GM18867 (cell line): ENCODE measurements around the gene PSMB11.
"Not testable (repeated sequence)": the region's sequence is repeated elsewhere in the genome, so short reads cannot be mapped to it uniquely, and the experiment has no call there.

Source experiments
- ATAC-seq: cut with Tn5 transposase; IDR thresholded peaks from one replicate; pipeline ENCODE4 v1.9.1; 2021; ENCODE audit warnings: mild to moderate bottlenecking, moderate library complexity; ENCODE audit not compliant: unreplicated experiment

PSMB11 gene

DNA sequence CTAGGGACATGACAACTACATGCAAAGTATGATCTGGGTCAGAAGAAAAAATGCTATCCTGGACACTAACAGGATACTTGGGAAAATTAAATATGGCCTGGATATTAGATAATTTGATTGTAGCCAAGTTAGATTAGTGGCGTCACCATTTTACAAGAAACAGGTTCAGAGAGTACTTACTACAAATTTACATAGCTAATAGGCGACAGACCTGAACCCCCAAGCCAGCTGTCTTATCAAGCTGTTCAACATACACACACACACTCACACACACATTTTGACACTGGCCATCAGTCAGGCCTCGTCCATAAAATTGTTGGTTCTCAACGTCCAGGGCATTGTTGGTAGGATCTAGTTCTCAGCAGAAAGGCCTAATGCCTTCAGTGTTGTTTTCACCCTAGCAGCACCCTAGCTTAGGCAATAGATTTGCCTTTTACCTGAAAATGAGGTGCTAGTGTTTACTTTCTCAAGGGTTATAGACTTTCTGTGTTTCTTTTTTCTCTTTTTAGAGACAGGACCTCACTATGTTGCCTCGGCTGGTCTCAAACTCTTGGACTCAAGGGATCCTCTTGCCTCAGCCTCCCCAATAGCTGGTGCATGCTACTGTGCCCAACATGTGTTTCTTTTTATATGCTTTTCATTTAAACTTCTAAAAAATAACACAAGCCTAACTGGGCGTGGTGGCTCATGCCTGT, 28.8 kb upstream of the PSMB11 start:
- no peak for ATAC-seq

DNA sequence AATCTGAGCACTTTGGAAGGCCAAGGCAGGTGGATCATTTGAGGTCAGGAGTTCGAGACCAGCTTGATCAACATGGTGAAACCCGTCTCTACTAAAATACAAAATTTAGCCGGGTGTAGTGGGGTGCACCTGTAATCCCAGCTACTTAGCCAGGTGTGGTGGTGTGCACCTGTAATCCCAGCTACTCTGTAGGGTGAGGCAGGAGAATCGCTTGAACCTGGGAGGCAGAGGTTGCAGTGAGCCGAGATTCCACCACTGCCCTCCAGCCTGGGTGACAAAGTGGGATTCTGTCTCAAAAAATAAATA, 28.3 kb upstream of the PSMB11 start:
- ATAC-seq, result not testable (repeated sequence)

DNA sequence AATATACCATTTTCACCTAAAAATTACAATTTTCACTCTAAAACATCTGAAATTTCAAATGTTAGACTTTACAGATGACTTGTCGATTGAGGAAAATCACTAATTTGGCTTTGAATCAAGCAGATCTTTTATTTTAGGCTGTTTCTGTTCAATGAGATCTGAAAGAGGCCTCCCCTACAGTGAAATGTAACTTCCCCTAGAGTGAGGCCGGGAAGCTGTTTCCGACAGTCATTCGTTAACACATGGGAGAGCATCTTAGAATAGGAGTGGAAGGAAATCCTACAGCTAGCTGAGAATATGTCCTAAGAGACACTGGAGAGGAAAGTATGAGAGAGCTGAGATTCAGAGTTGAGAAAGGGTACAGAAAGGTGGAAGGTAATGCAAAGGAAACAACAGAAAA, 26.4 kb upstream of the PSMB11 start:
- no peak for ATAC-seq

DNA sequence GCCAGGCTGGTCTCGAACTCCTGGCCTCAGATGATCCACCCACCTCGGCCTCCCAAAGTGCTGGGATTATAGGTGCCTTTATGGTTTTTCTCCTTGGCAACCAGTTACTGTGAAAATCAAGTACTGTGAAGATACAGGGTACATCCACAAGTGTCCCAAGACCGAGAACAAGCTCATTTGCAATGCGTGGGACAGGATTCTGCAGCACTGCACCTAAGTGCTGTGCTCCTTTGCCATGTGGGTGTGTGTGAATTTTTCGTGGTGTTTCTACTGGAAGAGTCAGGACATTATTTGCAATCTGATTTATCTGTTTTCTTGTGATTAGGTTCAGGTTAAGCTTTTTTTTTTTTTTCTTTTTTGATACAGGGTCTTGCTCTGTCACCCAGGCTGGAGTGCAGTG, 24.9 kb upstream of the PSMB11 start:
- no peak for ATAC-seq

DNA sequence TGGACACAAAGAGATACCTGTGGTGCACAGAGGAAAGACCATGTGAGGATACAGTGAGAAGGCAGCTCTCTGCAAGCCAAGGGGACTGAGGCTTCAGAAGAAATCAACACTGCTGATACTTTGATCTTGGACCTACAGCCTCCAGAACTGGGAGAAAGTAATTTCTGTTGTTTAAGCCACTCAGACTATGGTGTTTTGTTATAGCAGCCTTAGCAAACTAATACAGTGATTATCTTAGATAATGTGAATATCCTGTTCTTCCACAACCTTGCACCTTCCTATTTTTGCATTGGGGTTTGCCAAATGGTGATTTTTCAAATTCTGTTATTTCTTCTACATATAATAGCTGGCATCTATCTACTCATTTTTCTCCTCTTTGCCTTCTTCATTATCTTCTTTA, 23.9 kb upstream of the PSMB11 start:
- no peak for ATAC-seq

DNA sequence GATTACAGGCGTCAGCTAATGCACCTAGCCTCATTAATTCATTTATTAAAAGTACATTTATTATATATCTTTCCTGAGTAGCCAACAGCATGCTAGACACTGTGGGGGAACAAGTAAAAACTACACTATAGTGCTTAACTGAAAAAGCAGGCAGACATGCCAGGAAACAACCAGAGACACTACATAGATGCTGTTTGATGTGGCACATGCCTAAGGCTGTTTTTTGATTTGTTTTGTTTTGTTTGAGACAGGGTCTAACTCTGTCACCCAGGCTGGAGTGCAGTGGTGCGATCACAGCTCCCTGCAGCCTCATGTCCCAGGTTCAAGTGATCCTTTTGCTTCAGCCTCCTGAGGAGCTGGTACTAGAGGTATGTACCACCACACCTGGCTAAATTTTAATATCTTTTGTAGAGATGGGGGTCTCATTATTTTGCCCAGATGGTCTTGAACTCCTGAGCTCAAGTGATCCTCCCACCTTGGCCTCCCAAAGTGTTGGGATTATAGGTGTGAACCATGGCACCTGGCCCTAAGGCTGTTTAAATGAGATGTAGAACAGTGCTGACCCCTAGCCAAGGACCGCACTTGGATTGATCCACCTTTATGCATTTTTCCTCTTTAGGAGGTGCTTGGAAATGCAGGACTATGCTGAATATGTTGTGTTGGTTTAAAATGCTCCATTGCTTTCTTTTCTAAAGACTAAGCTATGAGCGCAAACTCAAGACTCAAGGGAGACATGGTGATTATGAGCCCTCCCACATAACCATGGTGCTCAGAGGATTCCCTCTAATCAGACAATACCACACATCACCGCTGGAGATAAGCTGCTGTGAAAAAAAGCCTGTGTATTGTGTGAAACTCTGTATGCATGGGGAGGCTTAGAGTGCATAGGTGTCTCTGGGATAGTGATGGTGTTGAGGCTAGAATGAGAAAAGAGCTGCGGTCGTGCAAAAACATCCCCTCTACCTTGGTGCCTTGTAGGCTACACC, 21.6 kb upstream of the PSMB11 start:
- ATAC-seq, result no peak

DNA sequence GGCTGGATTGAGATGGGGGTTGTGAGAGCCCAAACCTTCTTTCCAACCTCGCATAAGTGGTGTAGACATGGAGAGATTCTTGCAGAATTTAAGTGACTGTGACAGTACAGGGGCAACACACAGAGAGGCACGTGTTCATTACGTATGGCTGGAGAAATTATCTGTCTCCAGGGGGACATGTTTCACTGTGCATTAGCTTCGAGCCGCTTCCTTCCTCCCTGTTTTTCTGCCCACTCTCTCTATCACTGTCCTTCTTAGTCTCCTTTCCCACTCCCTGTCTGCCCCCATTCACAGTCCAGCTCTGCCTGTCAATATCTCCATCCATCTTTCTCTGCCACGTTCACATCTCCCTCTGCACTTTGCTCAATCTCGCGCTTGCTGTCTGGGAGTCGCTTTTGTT, 20.6 kb upstream of the PSMB11 start:
- ATAC-seq, result no peak

DNA sequence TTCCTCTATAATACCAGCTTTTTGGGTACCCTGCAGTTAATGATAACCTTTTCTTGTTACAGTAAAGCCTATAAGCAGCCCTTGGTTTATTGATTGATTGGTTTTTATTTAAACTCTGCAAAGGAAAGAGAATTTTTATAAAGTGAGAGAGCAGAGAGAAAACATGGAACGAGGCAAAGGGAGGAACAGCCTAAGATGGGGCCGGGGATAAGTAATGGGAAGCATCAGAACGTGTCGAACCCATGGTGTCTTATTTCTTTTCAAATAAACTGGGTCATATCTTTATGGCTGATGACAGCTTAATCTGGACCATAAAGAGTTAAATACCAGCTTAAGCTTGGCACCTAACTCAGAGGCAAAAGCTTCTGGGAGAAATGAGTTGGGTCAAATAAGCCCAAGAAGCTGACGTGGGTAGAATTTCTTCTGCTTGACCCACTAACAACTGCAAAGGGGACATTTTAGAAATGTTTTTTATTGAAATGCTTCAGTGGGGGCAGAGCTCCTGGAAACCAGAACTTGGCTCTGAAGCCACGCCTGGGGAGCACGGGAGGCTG, 20.0 kb upstream of the PSMB11 start:
- no peak for ATAC-seq

DNA sequence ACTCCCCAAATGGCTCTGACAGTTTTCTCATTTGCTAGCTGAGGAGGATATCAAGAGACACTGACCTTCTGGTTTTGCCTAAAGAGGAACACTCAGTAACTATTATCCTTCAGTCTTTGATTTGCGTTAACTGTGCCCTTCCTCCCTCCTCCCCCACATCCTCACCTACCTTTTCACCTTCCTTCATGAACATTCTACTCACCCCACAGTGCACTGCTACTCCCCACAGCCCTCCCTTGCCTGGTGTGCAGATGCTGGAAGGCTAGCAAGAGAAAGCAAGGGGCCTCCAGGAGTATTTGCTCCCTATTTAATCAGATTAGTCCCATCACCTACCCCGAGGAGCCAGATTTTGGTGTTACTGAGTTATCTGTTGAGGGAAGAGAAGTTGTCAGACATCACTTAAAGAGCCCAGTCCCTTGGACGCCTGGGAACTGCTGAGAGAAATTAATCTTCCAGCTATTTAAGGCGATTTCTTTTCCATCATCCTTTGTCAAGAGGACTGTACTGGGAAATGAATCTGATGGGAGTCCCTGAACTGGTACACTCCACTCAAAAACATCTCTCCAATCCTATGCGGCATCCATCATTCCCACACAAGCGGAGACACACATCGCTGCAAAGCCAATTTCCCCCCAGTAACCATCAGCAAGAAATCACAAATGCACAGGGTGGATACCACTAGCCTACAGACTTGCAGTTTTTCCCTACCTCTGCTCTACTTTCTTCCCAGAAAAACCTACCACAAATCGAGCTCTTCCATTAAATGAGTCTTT, 18.8 kb upstream of the PSMB11 start:
- no peak for ATAC-seq

DNA sequence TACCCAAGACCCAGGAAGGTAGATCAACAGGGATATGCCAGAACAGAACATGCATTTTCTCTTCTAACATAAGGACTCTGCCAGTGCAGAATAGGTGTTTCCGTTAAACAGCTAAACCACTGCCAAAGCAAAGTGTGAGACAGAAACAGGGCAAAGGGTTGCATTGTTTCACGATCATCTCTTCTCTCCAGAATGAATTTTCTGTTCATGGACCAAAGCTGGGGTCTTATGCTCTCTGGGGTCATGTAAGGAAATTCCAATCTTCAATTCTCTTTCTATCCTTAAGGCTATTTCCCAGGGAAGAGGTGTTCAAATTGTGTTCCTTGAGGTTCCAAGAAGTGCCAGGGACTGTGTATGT, 18.2 kb upstream of the PSMB11 start:
- ATAC-seq, result no peak

DNA sequence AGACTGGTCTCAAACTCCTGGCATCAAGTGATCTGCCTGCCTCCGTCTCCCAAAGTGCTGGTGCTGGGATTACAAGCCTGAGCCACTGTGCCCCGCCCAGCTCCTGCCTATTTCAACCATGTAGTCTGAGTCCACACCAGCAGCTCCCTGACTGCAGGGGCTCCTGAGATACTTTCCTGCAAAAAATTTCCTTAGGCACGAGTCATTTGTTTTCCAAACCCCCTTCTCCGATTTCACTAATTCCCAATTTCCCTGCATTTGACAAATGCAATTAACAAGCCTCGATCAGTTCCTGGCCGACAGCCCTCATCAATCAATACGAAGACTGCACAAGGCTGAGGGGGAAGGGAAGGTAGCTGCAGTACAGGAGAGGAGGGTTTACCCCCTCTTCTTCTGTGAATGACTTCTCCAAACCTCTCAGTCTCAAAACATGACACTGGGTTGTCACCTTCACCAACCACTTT, 17.4 kb upstream of the PSMB11 start:
- no peak for ATAC-seq

DNA sequence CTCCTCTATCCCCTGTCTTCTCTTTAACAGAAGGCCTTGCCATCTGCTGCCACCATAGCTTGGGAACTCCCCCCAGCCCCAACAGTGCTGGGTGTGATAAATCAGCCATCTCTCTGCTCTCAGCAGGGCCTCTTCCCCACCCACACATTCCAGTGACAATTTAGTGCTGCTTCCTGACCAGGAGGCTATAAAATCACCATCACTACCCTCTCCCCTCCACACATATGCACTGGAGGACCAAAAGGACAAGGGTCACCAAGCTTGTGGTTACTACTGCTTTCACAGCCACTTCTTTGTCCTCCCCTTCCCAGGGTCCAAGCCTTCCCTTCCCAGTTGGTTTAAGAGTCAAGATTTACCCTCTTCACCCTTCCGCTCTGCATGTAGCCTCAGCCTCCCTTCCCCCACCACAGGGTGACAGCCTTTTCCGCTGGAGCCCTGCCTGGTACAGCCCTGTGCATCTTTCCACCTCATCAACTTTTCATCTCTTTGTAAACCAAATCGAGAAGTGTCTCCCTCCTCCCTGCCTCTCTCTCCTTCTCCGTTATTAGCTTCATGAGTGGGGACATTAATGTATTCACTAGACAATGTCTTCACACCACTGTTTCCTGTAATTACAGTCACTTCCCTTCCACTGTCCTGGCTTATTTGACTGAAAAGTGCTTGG, 16.7 kb upstream of the PSMB11 start:
- no peak for ATAC-seq

DNA sequence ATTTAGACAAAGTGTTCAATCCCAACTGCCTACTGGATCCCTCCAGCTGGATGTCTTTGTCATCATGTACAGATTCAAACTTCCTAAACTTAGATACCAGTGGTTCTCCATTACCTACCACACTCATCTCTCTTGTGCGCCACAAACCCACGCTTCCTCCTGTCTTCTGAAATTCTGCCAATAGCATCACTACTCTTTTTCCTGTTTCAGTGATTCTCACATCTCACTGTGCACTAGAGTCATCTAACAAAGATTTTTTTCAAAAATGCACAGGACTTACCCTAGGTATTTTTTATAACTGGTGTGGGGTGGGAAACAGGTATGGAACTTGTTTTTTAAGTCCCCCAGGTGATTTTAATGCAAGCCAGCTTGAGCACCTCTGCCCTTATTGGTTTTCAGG, 13.2 kb upstream of the PSMB11 start:
- ATAC-seq, result no peak

DNA sequence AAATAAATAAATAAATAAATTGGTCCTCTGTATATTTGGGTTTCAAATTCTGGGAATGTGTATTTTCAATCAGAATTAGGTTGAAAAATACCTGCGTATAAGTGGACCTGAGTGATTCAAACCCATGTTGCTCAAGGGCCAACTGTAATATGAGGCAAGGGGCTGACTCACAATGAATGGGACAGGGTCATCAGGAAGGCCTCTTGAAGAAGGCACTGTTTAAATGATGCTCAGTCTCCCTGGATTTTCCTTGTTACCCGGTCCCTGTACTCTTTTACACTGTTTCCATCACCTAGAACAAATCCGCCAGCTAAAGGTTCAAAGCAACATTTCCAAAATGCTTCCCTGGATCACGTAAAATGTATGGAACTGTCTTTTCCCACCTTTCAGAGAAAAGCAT, 11.1 kb upstream of the PSMB11 start:
- no peak for ATAC-seq

DNA sequence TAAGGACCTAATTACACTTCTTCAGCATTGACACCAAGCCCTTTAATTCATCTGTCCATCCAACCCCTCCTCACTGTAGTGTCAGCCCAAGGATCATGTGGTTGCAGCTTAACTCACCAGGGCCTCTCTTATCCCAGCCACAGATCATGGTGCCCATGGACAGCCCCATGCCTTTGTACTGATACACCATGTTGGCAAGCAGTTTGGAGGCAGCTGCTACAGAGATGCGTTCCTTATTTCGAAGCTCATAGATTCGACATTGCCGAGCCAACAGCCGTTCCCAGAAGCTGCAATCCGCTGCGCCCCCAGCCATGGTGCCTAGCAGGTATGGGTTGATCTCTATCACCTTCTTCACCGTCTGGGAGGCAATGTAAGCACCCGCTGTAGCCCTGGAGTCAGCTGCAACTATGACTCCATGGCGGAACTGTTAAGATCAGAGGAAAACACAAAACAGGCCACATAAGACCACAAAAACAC, 8.7 kb upstream of the PSMB11 start:
- no peak for ATAC-seq

DNA sequence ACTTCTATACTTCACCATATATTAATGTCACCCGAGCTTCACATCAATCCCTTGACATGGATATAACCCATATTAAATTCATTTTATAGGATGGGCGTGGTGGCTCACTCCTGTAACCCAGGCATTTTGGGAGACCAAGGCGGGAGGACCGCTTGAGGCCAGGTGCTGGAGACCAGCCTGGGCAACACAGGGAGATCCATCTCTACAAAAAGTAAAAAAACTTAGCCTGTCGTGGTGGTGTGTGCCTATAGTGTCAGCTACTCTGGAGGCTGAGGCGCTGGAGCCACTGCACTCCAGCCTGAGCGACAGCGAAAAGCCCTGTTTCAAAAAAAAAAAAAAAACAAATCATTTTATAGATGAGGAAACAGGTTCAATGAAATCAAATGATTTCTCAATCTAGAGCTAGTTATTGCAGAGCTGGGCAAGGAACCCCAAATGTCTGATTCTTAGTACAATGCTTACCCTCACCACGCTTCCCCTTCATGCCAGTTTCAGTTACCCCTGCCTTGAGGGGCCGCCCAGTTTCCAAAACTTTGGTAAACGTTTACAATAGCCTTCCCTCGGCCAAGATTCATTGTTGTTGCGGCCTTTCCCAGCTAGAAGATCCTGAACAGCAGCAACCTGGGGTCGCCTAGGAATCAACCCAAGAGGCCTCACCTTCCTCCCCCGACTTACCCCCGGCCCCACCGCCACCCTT, 8.1 kb upstream of the PSMB11 start:
- ATAC-seq, result no peak

DNA sequence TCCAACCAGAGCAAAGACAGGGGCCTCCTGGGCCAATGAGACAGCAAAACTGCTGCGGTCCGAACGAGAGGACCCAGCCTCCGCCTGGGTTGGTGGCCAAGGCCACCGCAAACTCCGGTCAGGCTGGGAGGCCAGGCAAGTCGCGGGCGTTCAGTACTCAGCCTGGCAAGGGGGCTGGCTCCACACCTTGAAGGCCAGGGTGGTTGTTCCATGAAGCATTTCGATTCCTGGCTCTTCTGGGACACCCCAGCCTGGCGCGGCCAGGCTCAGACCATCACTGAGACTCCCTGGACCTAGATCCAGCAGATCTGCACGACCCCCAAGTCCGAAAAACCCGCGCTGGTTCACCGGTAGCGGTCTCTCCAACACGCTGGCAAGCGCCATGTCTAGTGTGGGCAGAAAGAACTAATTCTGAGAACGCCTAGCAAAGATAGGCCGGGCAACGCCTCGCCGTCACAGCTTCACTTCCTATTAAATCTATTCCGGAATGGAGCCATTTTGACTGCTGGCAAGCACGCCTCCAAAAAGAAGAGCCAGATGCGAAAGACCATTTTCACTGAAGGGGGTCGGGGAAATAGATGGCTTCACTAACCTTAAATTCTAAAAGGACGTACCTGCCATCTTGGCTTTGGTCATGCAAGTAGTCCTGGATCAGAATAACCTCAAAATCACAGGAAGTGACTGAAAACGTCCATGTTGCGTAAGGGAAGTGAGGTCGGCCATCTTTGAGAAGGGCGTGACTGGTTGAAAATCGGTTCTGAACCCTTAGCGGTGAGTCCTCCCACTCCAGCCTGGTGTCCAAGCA, 7.3 kb upstream of the PSMB11 start, which contains the start of gene PSMB5:
Gene PSMB5 (minus strand): TSS at position 403 of the 805 bp plus-strand sequence. CDS start 19 bp downstream, at position 384.
- peak; percentile 91 for ATAC-seq

DNA sequence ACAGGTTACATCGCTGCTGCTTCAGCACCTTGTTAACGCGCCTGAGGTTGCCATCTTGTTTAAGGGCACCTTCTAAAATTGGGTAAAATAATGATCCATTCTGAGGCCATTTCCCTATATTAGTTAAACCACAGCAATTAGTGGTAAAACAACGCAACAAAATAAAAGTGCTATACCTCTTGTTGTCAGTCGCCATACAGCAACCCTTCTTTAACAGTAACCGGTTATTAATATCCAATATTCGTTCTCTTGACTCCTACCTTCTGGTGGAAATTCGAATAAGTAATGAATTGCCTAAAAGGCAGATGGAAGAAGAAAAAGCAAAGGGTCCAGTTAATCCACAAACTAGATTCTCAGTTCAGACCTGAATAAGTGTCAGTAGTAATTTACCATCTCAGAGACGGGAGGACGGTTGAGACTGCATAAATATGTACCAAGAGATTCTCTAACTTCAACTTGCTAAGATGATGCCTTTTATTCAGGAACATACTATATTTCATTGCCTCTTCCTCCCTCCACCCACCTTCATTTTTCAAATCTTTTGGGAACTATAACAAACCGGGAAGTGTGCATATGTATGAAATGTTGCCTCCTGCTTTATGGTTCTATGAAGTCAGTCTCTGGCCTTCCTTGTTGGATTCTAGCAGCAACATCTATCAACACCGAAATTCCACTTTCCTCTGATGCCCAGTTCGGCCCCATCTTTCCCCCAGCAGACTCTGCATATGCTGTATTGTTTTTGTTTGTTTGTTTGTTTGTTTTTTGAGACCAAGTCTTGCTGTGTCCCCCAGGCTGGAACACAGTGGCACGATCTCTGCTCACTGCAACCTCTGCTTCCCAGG, 6.5 kb upstream of the PSMB11 start:
- ATAC-seq, result no peak
